Lung (tissue), 12 donors: Measurements from ENCODE around the gene GPATCH4. TPM values are rescaled to one million over a fixed set of nuclear protein-coding genes. Genes with fewer than 3 reads are reported as not detected.

Source experiments
- ATAC-seq: fragments of 200-7000 bp; cut with Tn5 transposase; one replicate; pipeline ENCODE4 v1.9.1; 2020; ENCODE audit warnings: moderate number of reproducible peaks; ENCODE audit not compliant: insufficient read depth, low FRiP score
- DNase-seq, 3 donors: peaks; one replicate each; pipeline ENCODE4 v3.0.0-alpha.2; 2013 to 2017
- H3K27ac ChIP-seq, 2 donors: one replicate each; pipeline ENCODE4 v1.5.1; 2013; ENCODE audit warnings: mild to moderate bottlenecking in 2 of 2, moderate library complexity in 2 of 2, control low read depth in 1 of 2, inconsistent platforms in 1 of 2, low read depth in 1 of 2, low read length in 1 of 2
- H3K27me3 ChIP-seq, 3 donors: one replicate each; pipeline ENCODE4 v1.5.1; 2013; ENCODE audit warnings: low read length in 2 of 3; ENCODE audit not compliant: control insufficient read depth in 3 of 3, insufficient read depth in 3 of 3
- H3K36me3 ChIP-seq, 4 donors: one replicate each; pipeline ENCODE4 v1.5.1; 2013; ENCODE audit warnings: low read length in 4 of 4, mild to moderate bottlenecking in 1 of 4, moderate library complexity in 1 of 4; ENCODE audit not compliant: control insufficient read depth in 4 of 4, insufficient read depth in 4 of 4
- H3K4me1 ChIP-seq, 5 donors: one replicate each; pipeline ENCODE4 v1.5.1; 2013; ENCODE audit warnings: low read length in 5 of 5, mild to moderate bottlenecking in 2 of 5, moderate library complexity in 1 of 5; ENCODE audit not compliant: control insufficient read depth in 5 of 5, insufficient read depth in 5 of 5
- H3K4me3 ChIP-seq: one replicate; pipeline ENCODE4 v1.5.1; 2013; ENCODE audit warnings: mild to moderate bottlenecking, control low read depth, moderate library complexity
- H3K9ac ChIP-seq, 2 donors: one replicate each; pipeline ENCODE4 v1.5.1; 2013; ENCODE audit warnings: low read length in 2 of 2, control low read depth in 1 of 2; ENCODE audit not compliant: insufficient read depth in 1 of 2
- H3K9me3 ChIP-seq, 4 donors: one replicate each; pipeline ENCODE4 v1.5.1; 2013; ENCODE audit warnings: low read length in 3 of 4, mild to moderate bottlenecking in 1 of 4, moderate library complexity in 1 of 4; ENCODE audit not compliant: control insufficient read depth in 4 of 4, insufficient read depth in 3 of 4
- WGBS, 2 donors: extraction: QIAGEN DNeasy Blood & Tissue Kit; methylation state at CpG; one replicate each; pipeline ENCODE4 v1.1.7; 2013; 5-methylcytosine and 5-hydroxymethylcytosine counted together
- polyA plus RNA-seq, 2 donors: library from polyadenylated mRNA; stranded (reverse); fragments of 200-250 nt; gene quantifications; one replicate each; pipeline ENCODE4 v1.2.1, GENCODE V29; 2013
- total RNA-seq, 2 donors: library from RNA; depleted of rRNA in 1 of 2; stranded (reverse); fragments of >200 nt in 1 of 2; gene quantifications; one replicate each; pipeline ENCODE4 v1.2.1, GENCODE V29; 2014 to 2021
- TF ChIP-seq, protein P1 (sequence below): IDR thresholded peaks from 2 replicates; pipeline ENCODE4 v1.5.1; 2012; ENCODE audit warnings: mild to moderate bottlenecking; ENCODE audit errors: control extremely low read depth, extremely low read depth
- donor health status: control.
- donor health status: control.
- donor health status: Bipolar disorder and iron deficiency.
- donor health status: healthy.
- donor health status: DM: yes; HTN: yes; CAD: no.

Gene GPATCH4
- total and polyA plus RNA-seq, 4 donors = 11.9 to 34.3 (median 24.6) TPM

DNA sequence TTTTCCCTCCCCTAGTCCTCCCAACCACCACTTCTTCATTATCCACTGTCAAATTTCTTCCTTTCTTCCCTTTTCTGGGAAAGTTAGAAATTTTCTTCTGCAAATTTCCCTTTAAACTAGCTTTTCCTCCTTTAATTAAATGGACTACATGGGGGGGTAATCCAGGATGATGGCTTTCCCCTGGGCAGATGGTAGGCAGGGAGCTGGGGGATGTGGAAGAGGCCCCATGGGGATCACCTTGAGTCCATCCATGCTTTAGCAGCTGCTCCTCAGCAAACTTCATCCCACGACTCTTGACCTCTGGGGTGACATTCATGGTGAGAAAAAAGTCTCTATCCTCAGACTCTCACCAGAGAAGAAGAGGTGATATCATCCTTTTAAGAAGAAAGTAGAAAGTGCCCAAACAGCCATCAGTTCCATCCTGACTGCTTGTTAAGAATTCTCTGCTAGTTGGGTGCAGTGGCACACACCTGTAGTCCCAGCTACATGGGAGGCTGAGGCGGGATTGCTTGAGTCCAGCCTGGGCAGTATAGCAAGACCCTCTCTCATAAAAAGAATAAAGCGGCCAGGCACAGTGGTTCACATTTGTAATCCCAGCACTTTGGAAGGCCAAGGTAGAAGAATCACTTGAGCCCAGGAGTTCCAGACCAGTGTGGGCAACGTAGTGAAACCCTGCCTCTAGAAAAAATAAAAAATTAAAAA is 2.4 kb downstream of the GPATCH4 start:
- Histone ChIP-seq H3K4me1 (peaks cover 3 to 10% (median 6%) of the 10 kb centered on the region in 5 donors), H3K27me3 (no peaks in the 10 kb centered on the region), H3K36me3 (peaks cover 3 to 31% (median 21%) of the 10 kb centered on the region in 4 donors), H3K9me3 (no peaks in the 10 kb centered on the region), H3K27ac (no peak overlapping the region), H3K9ac (no peak overlapping the region), H3K4me3 (no peak overlapping the region)
- TF ChIP-seq, protein P1, sequence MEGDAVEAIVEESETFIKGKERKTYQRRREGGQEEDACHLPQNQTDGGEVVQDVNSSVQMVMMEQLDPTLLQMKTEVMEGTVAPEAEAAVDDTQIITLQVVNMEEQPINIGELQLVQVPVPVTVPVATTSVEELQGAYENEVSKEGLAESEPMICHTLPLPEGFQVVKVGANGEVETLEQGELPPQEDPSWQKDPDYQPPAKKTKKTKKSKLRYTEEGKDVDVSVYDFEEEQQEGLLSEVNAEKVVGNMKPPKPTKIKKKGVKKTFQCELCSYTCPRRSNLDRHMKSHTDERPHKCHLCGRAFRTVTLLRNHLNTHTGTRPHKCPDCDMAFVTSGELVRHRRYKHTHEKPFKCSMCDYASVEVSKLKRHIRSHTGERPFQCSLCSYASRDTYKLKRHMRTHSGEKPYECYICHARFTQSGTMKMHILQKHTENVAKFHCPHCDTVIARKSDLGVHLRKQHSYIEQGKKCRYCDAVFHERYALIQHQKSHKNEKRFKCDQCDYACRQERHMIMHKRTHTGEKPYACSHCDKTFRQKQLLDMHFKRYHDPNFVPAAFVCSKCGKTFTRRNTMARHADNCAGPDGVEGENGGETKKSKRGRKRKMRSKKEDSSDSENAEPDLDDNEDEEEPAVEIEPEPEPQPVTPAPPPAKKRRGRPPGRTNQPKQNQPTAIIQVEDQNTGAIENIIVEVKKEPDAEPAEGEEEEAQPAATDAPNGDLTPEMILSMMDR = no peak
- DNase-seq = no peak
- no peak for ATAC-seq
- WGBS, 2 donors = 94 to 95% methylated on average over 4 of the region's 4 CpGs

DNA sequence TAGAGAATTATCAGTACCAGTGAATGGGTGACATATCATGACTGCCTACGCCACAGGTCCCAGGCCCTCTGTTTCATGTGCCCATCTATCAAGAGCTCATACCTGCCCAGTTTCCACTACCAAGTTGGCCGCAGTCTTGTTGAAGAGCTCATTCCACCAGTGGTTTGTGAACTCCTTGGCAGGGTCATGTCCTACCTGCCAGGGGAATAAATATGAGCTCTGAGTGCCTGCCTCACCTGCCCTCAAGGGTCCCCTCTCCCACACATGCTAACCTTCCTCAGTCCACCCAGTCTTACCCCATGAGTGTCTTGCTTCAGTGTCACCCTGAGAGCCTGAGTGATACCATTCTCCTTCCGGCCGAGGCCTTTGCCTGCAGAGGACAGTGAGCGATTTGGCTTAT is 3.2 kb downstream of the GPATCH4 start:
- Histone ChIP-seq H3K9ac (no peak overlapping the region), H3K27ac (no peak overlapping the region), H3K4me1 (peaks cover 3 to 10% (median 6%) of the 10 kb centered on the region in 5 donors), H3K4me3 (no peak overlapping the region), H3K9me3 (no peaks in the 10 kb centered on the region), H3K27me3 (no peaks in the 10 kb centered on the region), H3K36me3 (peaks cover 3 to 37% (median 21%) of the 10 kb centered on the region in 4 donors)
- DNase-seq = no peak
- WGBS, 2 donors = 95 to 96% methylated on average over 5 of the region's 5 CpGs
- TF ChIP-seq, protein P1 = no peak
- no peak for ATAC-seq

DNA sequence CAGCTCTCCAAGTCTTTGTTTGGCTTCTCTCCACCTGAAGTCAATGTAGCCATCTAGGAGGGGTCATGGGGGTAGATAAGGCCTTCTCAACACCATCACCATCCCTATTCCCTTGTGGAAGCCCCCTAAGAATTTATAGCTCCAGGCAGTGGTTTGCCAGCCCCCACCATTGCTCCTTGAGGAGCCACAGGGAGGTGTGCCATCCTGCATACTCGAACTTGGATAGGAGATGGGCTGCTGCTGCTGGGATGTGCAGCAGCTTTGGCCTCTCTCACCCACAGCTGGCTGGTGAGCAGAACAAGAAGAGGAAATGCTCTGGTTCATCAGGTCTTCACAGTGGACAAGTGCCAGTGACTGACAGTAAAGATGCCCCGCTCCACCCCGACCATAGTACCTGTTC is 4.9 kb downstream of the GPATCH4 start:
- H3K36me3 ChIP-seq = peaks cover 3 to 37% (median 21%) of the 10 kb centered on the region in 4 donors
- H3K27me3 ChIP-seq = no peaks in the 10 kb centered on the region
- no peak overlapping the region for H3K27ac ChIP-seq
- DNase-seq = no peak
- ATAC-seq = no peak
- no peak overlapping the region for H3K9ac ChIP-seq
- TF ChIP-seq, protein P1 = no peak
- 89 to 94% methylated on average over 3 of the region's 3 CpGs for WGBS, 2 donors
- H3K4me3 ChIP-seq = no peak overlapping the region
- H3K9me3 ChIP-seq = no peaks in the 10 kb centered on the region
- peaks cover 0 to 8% (median 4%) of the 10 kb centered on the region in 5 donors for H3K4me1 ChIP-seq
